Amniotic stem cell (primary cell): ENCODE results near the gene NFE2L1.
A peak's percentile ranks its signal among the peaks of the same experiment; 100 is the strongest.
"Not testable (repeated sequence)": the region's sequence is repeated elsewhere in the genome, so short reads cannot be mapped to it uniquely, and the experiment has no call there.

Experiments used
- DNase-seq: peaks from one replicate; lab custom pipeline; 2025; lab: John Stamatoyannopoulos, UW

NFE2L1 gene

DNA sequence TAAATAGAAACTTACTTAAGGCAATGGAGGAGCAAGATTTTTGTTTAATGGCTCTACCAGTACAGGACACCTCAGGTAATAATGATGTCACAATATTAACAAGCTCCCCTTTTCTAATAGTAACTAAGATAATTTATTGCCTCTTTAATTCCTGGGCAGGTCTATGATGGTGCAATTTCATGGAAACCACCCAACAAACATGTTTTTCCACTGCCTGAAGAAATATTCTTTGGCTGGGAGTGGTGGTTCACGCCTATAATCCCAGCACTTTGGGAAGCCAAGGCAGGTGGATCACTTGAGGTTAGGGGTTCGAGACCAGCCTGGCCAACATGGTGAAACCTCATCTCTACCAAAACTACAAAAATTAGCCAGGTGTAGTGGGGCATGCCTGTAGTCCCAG is 19.6 kb downstream of the NFE2L1 start:
- DNase-seq: not testable (repeated sequence)

DNA sequence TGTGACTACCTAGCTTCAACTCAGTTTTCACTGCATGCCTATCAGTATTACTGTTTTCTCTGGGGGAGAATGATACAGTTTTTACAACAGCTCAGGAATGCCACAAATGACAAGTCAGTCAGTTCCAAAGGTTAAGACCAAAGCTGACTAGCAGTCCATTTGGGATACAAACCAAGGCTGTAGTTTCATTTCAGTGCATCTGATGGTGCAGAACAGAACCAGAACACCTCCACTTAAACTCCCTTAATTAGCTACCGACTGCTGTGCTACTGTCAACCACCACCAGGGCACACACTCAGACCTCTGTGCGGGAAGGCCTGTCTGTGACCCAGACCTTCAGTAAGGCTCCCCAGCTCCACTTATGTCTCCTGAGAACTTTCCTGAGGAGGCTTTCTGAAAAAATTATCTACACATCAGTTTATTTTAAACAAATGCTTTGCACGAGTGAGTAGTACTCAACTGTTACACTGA is 20.4 kb downstream of the NFE2L1 start:
- no peak for DNase-seq

DNA sequence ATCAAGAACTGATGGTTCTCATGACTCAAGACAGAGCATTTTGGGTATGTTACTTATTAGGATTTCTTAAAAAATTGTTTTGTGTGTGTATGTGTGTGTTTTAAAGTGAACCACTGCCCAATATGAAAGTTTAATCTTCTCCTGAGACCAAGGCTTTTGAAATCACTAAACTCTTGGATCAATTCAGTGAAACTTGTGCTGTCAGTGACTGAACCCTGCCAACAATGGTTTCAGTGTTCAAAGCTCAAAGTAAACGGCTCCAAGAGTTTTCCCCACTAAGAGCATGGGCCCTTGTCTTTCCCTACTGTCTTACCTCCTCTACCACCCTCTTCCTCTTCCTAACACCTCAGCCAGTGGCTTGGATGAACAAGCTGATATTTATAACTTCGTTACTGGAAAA is 22.0 kb downstream of the NFE2L1 start:
- no peak for DNase-seq

DNA sequence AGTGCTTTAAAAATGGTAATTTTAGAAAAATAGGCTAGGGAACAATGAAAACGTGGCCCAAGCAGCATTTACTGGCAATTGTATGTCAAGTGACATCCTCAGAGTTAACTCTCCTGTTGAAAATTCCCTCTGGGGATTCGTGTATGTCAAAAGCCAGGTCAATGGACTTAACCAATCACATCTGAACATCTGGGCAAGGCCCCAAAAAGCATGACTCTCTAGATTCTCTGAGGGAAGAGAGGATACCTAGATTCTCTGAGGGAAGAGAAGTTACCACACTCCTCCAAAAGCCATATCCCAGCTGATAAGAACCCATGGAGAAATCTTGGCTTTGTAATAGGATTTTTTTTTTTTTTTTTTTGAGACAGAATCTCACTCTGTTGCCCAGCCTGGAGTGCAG is 23.5 kb downstream of the NFE2L1 start:
- no peak for DNase-seq

DNA sequence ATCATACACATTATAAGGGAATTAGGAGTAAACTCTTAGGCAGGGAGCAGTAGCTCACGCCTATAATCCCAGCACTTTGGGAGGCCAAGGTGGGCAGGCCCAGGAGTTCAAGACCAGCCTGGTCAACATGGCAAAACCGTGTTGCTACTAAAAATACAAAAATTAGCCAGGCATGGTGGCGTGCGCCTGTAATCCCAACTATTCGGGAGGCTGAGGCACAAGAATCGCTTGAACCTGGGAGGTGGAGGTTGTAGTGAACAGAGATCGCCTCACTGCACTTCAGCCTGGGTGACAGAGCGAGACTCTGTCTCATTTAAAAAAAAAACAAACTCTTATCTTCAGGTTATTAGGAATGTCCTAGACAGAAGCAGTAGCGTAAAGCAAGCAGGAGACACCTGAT is 24.7 kb downstream of the NFE2L1 start:
- DNase-seq: not testable (repeated sequence)

DNA sequence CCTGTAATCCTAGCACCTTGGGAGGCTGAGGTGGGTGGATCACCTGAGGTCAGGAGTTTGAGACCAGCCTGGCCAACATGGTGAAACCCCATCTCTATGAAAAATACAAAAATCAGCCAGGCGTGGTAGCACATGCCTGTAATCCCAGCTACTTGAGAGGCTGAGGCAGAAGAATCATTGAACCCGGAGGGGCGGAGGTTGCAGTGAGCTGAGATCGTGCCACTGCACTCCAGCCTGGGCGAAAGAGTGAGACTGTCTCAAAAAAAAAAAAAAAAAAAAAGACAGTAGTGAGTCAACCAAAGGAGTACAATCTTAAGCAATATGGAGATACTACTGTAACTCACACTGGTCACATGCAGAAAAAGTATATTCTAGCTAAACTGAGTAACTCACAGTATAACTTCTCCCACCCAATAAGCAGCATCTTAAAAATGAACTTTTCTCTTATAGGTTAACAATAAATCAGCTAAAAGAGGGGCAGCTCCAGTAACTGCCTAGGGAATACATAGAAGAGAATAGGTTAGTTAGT is 25.5 kb downstream of the NFE2L1 start:
- not testable (repeated sequence) for DNase-seq

DNA sequence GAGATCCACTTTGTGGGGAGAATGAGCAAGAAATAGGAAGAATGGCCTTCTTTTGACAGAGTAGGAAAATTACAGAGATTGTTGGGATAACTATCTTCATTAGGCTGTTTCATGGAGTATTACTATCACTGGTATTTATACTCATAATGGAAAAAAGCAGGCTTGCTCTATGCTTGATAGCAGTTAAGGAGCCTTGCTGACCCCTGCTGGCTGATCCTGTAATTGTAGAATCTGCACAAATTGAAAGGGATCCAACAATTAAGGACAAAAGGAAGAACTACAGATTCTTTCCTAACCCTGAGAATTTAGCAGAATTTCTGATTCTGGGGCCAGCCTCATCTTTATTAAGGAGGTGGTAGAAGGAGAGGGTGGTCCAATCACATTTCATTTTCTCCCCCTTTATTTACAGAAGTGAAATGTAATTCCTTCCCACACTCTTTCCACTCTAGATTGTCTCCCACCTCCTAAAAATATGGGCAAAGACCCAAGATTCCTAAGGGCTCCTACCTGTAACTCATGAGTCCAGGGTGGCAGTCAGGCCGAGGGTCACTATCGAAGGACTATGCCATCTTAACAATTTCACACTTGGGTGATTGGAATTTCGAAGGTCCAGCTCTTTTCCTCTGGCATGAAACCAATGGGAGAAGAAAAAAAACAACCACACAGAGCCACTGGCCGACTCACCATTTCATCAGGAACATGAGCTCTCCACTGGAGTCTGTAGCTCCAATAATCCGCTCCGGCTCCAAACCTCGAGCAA is 26.3 kb downstream of the NFE2L1 start:
- DNase-seq: peak; percentile 59

DNA sequence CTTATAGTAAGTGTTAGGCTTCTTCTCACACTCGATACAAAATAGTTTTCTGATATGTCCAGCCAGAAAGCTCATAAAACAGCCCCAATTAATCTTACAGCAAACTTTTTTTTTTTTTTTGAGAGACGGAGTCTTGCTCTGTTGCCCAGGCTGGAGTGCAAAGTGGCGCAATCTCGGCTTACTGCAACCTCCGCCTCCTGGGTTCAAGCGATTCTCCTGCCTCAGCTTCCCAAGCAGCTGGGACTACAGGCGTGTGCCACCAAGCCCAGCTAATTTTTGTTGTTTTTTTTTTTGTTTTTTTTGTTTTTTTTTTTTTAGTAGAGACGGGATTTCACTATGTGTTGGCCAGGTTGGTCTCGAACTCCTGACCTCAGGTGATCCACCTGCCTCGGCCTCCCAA is 29.0 kb downstream of the NFE2L1 start:
- DNase-seq: not testable (repeated sequence)

DNA sequence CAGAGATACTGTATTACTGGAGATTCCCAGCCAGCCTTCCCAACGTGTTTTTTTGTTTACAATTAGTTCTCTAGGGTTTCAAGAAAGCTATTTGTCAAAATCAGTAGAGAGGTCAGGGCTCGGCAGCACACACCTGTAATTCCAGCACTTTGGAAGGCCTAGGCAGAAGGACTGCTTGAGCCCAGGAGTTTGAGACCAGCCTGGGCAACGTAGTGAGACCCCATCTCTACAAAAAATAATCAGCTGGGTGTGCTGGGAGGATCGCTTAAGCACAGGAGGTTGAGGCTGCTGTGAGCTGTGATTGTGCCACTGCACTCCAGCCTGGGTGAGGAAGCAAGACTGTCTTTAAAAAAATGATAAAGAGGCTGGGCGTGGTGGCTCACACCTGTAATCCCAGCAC is 33.7 kb downstream of the NFE2L1 start:
- no peak for DNase-seq

DNA sequence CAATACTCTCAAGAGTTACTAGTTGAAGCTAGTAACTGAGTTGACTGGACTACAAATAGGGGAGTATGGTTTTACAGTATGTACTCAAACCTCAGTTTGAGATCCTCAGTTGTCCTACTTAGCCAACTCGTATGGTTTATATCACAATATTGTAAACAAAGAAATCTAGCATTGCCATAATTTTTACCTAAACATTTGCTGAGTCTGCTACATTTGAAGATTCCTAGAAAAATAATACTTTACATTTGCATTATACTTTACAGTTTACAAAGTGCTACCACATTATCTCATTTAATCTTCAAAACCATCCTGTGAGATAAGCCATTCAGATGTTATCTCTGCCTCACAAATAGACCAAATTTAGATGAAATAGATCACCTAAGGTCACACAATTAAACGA is 36.8 kb downstream of the NFE2L1 start:
- no peak for DNase-seq

DNA sequence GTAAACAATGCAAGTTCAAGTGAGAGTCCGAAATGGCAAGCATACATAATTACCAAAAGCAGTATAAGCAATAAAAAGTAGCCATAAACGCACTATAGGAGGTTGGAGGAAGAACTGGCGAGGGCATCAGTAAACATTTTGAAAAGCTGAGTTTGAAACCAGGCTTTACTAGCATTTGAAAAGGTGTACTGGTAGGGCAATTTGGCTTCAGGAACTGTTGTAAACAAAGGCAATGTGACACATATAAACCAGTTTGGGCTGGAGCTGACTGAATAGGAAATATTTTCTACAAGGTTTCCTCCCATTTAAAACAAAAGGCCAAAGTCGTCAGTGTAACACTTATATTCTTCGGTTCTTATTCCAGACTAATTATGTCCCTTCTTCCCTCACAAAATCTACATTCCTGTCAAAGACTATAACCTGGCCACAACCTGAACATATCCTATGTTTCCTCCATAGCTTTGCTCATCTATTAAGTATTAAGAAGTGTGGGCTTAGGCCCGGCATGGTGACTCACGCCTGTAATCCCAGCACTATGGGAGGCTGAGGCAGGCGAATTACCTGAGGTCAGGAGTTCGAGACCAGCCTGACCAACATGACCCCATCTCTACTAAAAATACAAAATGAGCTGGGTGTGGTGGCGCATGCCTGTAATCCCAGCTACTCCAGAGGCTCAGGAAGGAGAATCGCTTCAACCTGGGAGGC is 45.3 kb downstream of the NFE2L1 start:
- no peak for DNase-seq

DNA sequence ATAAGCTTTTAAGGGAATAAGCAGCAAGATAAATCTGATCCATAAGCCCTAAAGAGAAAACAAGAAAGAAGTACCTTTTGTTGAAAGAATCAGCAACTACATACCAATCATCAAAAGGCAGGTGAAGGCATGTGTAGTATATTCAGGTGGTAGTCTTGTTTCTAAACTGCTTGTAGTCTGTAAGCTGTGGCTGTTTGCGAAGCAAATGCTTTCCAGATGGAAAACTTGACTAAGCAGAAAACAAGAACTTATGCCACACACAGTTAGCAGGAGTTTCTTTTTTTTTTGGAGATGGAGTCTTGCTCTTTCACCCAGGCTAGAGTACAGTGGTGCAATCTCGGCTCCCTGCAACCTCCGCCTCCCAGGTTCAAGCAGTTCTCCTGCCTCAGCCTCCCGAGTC is 47.5 kb downstream of the NFE2L1 start:
- no peak for DNase-seq

DNA sequence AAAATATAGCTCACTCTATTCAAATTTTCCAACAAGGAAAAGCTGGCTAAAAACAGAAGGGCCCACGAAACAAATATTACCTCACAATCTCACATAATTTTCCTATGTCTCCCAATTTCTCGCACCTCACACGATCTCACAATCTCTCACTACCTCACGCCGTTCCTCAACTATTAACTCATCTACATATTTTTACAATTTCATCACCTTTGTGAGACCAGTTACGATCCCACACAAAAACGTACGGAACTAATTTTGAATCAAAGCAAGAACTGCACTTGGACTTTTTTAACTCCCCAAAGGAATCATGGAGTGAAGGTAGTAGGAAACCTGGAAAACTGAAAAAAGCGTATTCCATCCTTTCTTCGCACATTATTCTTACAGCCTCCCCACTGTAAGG is 52.0 kb downstream of the NFE2L1 start:
- DNase-seq: peak; percentile 30

DNA sequence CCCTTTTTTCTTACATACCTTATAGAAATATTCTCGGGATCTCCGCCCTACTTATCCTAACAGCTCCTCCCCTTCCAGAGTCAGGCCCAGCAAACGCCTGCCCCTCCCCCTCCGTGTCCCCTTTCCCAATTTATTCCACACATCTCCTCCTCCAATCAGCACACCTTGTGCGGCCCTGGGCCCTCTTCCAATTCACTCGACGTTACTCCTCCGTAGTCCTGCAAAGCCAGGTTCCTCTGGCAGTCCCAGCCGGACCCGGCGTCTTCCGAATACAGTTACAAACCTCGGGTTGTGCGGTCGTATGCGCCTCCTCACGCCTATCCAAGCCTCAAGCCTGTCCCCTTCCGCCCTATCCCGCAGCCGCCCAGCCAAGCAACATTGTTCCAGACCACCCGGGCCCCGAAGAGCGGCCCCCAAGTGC is 52.4 kb downstream of the NFE2L1 start:
- DNase-seq: no peak

DNA sequence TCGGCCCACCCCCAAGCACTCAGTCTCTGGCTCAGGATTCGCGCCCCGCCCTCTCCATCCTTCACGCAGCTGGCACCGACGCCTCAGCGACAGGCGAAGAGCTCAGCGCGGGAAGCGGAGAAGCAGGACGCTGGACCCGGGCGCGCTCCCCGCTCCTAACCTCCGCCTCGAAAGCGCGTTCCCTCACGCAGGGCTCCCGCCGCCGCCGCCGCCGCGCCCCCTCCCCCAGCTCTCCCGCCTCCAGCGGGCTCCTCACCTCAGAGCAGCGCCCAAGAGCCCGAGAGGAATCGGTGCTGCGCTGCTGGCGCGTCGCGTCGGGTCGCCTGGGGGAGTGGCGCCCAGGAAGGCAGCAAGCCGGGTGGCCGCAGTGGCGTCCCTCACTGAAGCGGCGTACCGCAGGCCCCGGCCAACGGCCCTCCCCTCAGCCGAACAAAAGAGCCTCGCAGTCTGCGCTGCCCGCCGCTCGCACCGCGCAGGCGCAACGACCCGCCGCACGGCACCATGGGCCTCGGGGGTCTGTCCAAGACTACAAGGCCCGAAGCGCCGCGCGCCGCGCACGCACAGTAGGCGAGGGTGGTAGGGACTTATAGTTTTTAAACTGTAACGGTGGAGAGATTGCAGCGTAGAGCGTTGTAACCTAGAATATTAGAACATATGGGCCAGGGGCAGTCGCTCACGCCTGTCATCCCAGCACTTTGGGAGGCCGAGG is 53.0 kb downstream of the NFE2L1 start, which contains the start of gene CBX1:
Gene CBX1 (minus strand): TSS at position 467 of the 709 bp plus-strand sequence. CDS start 24,474 bp downstream, outside the sequence.
- peak; percentile 70 for DNase-seq

DNA sequence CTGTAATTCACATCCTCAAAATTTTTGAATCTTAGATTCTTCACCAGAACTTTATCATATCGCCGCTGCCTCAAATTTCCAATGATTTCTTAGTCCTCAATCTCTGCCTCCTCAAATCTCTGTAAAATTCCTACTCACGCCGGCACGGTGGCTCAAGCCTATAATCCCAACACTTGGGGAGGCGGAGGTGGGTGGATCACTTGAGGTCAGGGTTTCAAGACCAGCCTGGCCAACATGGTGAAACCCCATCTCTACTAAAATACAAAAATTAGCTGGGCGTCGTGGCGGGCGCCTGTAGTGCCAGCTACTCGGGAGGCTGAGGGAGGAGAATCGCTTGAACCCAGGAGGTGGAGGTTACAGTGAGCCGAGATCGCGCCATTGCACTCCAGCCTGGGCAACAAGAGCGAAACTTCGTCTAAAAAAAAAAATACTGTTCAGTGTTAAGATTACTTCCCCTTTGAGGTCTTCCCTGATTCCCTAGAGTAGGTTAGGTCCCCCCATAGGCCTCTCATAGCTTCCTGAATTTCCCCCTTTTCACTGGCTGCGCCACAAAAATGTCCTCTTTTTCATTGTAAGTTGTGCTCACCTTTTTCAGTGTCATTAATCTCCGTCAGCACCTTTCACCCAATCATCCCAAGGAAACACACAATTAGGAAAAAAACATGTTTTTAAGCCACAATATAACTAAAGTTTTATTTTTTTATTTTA is 54.0 kb downstream of the NFE2L1 start:
- DNase-seq: no peak

DNA sequence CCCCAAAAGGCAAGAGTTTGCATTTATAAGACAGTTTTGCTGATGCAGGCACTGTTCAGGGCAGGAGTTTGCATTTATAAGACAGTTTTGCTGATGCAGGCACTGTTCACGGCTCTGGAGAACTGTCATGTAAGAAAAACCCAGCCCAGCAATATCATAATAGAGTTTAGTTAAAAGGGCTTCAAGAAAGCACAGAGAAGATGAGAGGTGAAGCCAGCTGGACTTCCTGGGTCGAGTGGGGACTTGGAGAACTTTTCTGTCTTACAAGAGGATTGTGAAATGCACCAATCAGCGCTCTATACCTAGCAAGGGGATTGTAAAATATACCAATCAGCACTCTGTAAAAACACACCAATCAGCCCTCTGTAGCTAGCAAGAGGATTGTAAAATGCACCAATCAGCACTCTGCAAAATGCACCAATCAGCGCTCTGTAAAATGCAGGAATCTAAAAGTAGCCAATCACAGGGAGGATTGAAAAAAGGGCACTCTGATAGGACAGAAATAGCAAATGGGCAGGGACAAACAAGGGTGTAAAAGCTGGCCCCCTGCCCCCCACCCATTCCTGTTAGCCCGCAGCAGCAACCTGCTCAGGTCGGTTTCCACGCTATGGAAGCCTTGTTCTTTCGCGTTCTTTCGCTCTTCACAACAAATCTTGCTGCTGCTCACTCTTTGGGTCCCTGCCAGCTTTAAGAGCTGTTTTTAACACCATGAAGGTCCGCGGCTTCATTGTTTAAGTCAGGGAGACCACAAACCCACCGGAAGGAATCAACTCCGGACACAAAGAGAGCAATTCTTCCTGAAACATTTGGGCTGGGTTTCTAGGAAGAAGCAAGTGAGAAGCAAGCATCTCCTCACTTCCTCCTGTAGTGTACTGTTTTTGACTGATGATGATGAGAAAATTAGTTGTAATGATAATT is 54.9 kb downstream of the NFE2L1 start:
- DNase-seq: no peak

DNA sequence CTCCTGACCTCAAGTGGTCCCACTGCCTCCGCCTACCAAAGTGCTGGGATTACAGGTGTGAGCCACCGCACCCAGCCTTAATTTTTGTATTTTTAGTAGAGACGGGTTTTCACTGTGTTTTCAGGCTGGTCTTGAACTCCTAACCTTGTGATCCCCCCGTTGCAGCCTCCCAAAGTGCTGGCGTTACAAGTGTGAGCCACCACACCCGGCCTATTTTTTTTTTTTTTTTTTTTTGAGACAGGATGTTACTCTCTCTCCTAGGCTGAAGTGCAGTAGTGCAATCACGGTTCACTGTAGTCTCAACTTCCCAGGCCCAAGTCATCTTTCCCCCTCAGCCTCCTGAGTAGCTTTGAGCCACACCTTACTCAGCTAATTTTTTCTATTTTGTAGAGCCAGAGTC is 56.3 kb downstream of the NFE2L1 start:
- no peak for DNase-seq

DNA sequence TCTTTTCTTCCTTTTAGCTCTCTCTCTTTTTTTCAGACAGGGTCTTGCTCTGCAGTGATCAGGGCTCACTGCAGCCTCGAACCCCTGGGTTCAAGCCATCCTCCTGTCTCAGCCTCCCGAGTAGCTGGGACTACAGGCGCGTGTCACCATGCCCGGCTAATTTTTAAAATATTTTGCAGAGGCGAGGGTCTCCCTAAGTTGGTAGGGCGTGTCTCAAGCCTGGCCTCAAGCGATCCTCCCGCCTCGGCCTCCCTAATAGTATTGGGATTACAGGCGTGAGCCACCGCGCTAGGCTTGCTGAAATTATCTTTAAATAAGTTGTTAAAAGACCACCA is 58.6 kb downstream of the NFE2L1 start:
- DNase-seq: no peak

DNA sequence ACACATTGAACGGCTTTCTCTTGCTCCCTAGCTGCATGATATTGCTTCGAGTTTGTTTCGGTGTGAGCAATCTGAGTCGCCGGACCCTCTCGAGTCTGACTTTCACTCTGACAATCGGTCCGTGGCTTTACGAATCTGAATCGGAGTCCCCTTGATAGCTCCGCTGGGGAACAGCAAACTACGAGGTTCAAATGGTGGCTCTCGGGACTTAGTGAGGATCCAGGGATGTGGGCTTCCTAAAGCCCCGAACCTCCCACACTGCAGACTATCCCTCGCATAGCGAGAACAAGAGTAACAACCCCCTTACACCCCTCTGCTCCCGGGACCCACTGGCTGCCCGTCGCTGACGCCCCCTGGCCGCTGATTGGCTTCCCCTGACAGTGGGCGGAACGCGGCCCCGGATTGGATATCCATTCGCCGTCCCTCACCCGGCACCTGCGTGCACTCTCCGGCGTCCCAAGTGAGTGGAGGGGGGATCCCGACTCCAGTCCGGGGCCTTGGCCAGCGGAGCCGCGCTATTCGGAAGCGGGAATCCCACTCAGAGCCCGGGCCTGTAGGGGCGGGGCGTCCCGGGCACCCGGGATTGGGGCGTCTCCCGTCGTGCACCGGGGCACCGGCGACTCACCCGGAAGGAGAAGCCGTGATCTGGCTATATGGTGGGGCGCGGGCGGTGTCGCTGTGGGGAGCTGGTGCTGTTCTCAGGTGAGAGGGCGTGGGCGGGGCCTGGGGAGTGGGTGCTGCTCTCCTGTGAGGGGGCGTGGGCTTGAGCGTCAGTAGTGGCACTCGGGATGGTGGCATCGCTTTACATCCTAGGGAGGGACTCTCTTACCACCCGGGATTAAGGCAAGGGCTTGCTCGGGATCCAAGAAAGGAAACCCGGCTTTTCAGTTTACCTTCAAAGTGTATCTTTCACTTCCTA is 59.2 kb downstream of the NFE2L1 start, which contains the start of gene SNX11:
Gene SNX11 (plus strand): TSS at position 630 of the 919 bp plus-strand sequence. CDS start 4,278 bp downstream, outside the sequence.
- DNase-seq: peak; percentile 80
